Activated gamma-delta T cell treated with anti-CD3 and anti-CD28 coated beads, Interleukin-2, amount 50 U/mL, for 16 hours (primary cell): ENCODE measurements around the gene BARHL1.

ENCODE experiments used
- DNase-seq: peaks from one replicate; pipeline ENCODE4 v3.0.0-alpha.2; 2020; ENCODE audit warnings: low read depth

Gene BARHL1

GRCh38 chr9:132587592-132587955 is 5.2 kb downstream of the BARHL1 start:
- no peak for DNase-seq

DNA sequence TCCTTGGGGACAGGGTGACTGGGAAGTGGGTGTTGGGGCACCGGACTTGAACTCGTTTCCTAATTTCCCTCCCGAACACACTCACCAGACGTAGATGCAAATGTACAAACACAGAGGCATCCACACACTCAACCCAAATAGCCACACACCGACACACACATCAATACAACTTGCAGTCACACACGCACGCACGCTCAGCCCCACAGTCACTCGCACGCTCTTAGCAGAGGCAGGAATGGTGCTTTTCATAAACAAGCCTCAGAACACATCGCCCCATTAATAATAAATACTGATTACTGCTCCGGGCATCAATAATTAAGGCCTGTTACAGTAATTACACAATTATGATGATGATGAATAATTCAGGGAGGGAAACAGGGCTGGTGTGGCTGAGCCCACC is 5.7 kb downstream of the BARHL1 start:
- DNase-seq: no peak

GRCh38 chr9:132588501-132589147 is 6.2 kb downstream of the BARHL1 start:
- DNase-seq: no peak

- no peak for DNase-seq
Measured at GRCh38 chr9:132589148-132590036, 7.0 kb downstream of the BARHL1 start.

DNA sequence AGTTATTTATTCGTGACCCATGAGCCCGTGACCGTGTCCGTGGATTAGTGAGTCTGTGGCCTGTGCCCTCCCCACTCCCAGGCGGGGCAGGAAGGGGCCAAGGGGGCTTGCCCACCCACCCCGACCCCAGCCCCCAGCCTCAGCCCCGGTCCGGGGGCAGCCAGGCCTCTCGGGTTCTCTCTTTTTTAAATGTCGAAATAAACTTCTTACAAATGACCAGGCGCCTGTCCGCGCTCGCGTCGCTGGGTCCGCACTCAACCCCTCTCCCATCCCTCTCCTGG is 7.6 kb downstream of the BARHL1 start:
- no peak for DNase-seq

GRCh38 chr9:132590318-132591182 is 8.1 kb downstream of the BARHL1 start:
- no peak for DNase-seq

DNA sequence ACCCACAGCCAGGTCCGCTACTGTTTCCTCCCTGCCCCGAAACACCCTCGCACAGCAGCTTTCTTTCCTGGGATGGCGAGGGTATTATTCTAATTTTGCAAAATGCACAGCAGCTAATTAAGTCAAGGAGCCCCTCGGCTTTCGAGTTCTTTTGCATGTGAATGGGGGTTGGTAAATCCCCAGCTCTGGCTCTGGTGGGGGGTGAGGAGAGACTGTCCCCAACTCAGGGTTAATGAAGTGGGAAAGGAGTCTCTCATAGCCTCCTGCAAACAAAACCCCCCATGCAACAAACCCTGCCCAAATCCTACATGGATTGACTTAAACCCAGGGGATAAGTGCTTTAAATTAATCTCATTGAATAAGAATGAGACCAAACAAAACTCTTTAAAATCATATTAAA is 8.8 kb downstream of the BARHL1 start:
- no peak for DNase-seq

- DNase-seq: no peak
Measured at GRCh38 chr9:132591751-132592314, 9.4 kb downstream of the BARHL1 start.

DNA sequence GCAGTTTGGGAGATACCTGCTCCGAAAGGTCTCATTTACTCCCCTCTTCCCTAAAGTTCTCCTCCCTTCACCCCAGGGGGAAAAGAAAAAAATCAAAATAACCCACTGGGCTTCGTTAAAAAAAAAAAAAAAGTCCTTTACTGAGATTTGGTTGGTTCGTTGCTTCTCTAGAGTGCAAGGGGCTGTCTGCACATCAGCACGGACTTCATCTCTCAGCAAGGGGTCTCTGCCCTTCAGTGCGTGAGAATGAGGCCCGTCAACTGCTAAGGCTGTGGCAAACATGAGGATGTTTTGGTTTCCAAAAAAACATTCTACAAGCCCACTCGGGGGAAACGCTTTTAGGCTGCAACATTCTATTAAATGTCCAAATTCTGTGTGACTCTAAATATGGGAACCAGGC is 10.0 kb downstream of the BARHL1 start:
- no peak for DNase-seq

- DNase-seq: no peak
Measured at GRCh38 chr9:132594412-132594811, 12.0 kb downstream of the BARHL1 start.

- DNase-seq: no peak
Measured at GRCh38 chr9:132595319-132595718, 12.9 kb downstream of the BARHL1 start.

DNA sequence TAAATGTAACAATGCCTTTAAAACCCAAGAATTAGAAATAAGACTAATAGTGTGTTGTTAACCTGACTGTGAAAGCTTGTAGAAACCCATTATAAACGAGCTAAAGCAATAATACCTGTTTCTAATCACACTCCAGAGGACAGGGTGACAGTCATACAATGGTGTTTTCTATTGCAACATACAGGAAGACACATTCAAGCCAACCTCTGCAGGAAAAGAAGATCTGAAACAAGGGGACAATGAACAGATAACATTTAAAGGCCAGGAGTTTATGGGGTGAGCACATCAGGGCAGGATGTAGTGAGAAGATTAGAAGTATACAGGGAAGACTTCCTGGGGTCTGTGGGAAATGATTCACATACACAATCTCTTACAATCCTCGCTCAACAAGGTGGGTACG is 13.8 kb downstream of the BARHL1 start:
- no peak for DNase-seq

GRCh38 chr9:132597073-132597775 is 14.8 kb downstream of the BARHL1 start:
- no peak for DNase-seq

DNA sequence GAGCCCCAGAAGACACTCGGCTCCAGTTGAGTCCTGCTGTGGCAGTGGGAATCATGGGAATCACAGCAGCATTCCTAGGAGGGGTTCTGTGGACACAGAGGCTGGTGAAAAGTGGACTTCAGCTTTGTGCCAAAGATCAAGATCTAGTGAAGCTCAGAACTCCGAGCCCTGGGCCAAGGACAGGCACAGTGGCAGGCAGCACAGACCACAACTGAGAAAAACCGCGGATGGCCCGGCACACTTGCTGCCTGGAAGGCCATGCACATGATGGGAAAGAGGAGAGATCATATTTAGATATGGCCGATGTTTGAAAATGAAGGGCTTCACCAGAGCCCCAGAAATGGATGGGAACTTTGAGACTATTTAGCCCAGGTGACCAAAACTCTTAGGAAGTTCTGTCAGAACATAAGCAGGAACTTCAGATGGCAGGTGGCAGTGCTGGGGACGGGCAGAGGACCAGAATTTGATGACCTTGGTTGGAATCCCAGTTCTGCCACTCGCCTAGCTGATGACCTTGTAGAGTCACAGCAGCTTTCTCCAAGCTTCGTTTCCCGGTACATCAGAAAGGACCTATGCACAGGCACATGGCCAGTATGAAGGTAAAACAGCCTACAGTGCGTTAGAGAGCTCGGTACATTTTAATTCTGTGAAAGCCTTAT is 18.0 kb downstream of the BARHL1 start:
- no peak for DNase-seq

GRCh38 chr9:132602207-132602606 is 19.8 kb downstream of the BARHL1 start:
- no peak for DNase-seq

DNA sequence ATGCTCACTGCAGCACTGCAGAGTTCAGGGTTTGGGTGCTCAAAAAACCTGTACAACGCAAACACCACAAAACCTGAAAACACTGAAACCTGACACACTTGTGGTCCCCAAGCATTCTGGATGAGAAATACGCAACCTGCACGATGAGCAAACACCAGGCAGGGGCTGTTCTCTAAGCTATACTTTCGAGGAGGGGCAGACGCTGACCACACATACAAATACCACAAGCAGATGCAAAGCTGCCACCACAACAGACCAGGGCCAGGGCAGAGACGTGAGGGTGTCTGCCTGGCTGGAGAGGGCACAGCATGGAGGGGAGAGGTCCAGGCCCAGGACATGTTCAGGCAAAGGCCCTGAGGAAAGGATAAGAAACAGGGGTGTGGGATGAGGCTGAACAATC is 23.0 kb downstream of the BARHL1 start:
- DNase-seq: no peak

- no peak for DNase-seq
Measured at GRCh38 chr9:132606066-132606465, 23.7 kb downstream of the BARHL1 start.

- DNase-seq: no peak
Measured at GRCh38 chr9:132609184-132609583, 26.8 kb downstream of the BARHL1 start.

DNA sequence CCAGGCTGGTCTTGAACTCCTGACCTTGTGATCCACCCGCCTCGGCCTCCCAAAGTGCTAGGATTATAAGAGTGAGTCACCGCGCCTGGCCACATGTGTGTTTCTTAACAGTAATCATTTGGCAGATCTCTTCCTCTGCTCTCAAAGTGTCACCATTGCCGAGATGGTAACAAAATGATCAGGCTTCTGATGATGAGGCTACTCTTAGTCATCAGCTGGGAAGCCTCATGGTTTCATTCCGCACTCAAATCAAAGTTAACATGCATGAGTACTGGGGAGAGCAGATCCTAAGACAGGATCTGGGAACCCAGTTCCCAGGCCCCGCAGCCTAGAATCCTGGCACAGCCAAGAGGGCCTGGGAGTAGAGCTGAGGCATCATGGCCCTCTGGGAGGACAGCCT is 27.4 kb downstream of the BARHL1 start:
- DNase-seq: no peak

DNA sequence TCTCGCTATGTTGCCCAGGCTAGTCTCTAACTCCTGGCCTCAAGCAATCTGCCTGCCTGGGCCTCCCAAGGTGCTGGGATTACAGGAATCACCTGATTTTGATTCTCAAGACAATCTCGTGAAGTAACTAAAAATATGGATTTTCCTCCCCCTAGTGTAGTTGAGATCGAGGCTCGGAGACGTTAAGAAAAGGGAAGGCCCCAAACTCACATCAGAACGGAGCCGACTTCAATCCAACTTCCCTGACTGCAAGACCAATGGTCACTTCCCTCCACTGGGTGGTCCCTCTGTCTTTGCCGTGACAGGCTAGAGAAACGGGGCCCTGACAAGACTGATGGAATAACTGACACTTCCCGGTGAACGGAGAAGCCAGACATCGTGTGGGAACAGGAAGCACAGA is 28.3 kb downstream of the BARHL1 start:
- DNase-seq: no peak

DNA sequence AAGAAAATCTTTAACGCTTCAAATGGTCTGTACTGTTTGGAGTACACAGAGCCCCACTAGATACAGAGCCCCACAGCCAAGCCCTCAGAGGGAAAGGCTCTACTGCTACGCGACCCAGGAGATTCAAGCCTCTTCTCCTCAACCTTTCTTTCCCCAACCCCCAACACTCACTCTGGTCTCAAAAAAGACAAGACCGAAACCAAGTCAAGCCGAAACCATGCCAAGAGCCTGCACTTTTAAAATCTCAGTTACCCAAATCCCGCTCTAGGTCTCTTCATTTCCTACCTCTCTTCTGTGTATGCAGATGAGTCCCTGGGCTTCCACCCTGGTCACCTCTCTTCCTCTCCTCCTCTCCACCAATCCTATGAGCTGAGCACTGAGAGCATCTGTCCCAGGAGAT is 31.9 kb downstream of the BARHL1 start:
- no peak for DNase-seq
